ENCODE results near the gene SNX33.

SNX33 gene

GRCh38 chr15:75659141-75659771 lies 11.5 kb downstream of the SNX33 start:
- TF ChIP-seq RAD21 (IDR thresholded peaks at IDR 0.05; ENCODE audit: low read depth) (no peak), FOXM1 (IDR thresholded peaks at IDR 0.05; ENCODE audit: borderline replicate concordance, low read depth) (no peak), ZBTB7A (IDR thresholded peaks at IDR 0.05; ENCODE audit: low read depth) (no peak), REST (IDR thresholded peaks at IDR 0.05; ENCODE audit: low read depth) (no peak), NFIC (IDR thresholded peaks at IDR 0.05) (no peak), TCF12 (IDR thresholded peaks at IDR 0.05; ENCODE audit: low read depth) (no peak), TEAD4 (IDR thresholded peaks at IDR 0.05) (no peak), EP300 (IDR thresholded peaks at IDR 0.05; ENCODE audit: borderline replicate concordance) (no peak), YY1 (IDR thresholded peaks at IDR 0.05; ENCODE audit: low read depth) (no peak), CREB1 (IDR thresholded peaks at IDR 0.05; ENCODE audit: low read depth) (no peak)

- TF ChIP-seq NFIC (IDR thresholded peaks at IDR 0.05) (no peak), YY1 (IDR thresholded peaks at IDR 0.05; ENCODE audit: low read depth) (no peak), EP300 (IDR thresholded peaks at IDR 0.05; ENCODE audit: borderline replicate concordance) (no peak), TCF12 (IDR thresholded peaks at IDR 0.05; ENCODE audit: low read depth) (no peak), RAD21 (IDR thresholded peaks at IDR 0.05; ENCODE audit: low read depth) (no peak), CEBPB (IDR thresholded peaks at IDR 0.05) (no peak), CREB1 (IDR thresholded peaks at IDR 0.05; ENCODE audit: low read depth) (no peak), USF1 (IDR thresholded peaks at IDR 0.05) (no peak)
Observed at GRCh38 chr15:75659928-75660645, 12.4 kb downstream of the SNX33 start.

GRCh38 chr15:75661100-75661755 lies 13.5 kb downstream of the SNX33 start:
- TF ChIP-seq FOXM1 (IDR thresholded peaks at IDR 0.05; ENCODE audit: borderline replicate concordance, low read depth) = no peak
- peak; percentile 77 for TF ChIP-seq MAX (IDR thresholded peaks at IDR 0.05)
- TF ChIP-seq TAF1 (IDR thresholded peaks at IDR 0.05; ENCODE audit: low read depth) = peak; percentile 60; the same call in 1 of the 2 replicates
- no peak for TF ChIP-seq EGR1 (IDR thresholded peaks at IDR 0.05)
- TF ChIP-seq USF1 (IDR thresholded peaks at IDR 0.05) = no peak
- TF ChIP-seq RAD21 (IDR thresholded peaks at IDR 0.05; ENCODE audit: low read depth) = no peak; the same call in 1 of the 2 replicates
- TF ChIP-seq TEAD4 (IDR thresholded peaks at IDR 0.05) = peak; percentile 80
- peak; percentile 6; the same call in 1 of the 2 replicates for TF ChIP-seq YY1 (IDR thresholded peaks at IDR 0.05; ENCODE audit: low read depth)

- TF ChIP-seq REST (IDR thresholded peaks at IDR 0.05; ENCODE audit: low read depth) (no peak), RAD21 (IDR thresholded peaks at IDR 0.05; ENCODE audit: low read depth) (no peak), TAF1 (IDR thresholded peaks at IDR 0.05; ENCODE audit: low read depth) (no peak), TCF12 (IDR thresholded peaks at IDR 0.05; ENCODE audit: low read depth) (no peak)
Observed at GRCh38 chr15:75661756-75662140, 14.0 kb downstream of the SNX33 start.

GRCh38 chr15:75662823-75663519 lies 15.3 kb downstream of the SNX33 start:
- no peak for TF ChIP-seq CEBPB (IDR thresholded peaks at IDR 0.05)
- TF ChIP-seq REST (IDR thresholded peaks at IDR 0.05; ENCODE audit: low read depth) = no peak
- no peak for TF ChIP-seq MAX (IDR thresholded peaks at IDR 0.05)
- no peak for TF ChIP-seq EP300 (IDR thresholded peaks at IDR 0.05; ENCODE audit: borderline replicate concordance)
- no peak for TF ChIP-seq RAD21 (IDR thresholded peaks at IDR 0.05; ENCODE audit: low read depth)
- no peak for TF ChIP-seq CREB1 (IDR thresholded peaks at IDR 0.05; ENCODE audit: low read depth)
- no peak for TF ChIP-seq NFIC (IDR thresholded peaks at IDR 0.05)
- TF ChIP-seq TEAD4 (IDR thresholded peaks at IDR 0.05) = no peak
- TF ChIP-seq EGR1 (IDR thresholded peaks at IDR 0.05) = no peak
- TF ChIP-seq YY1 (IDR thresholded peaks at IDR 0.05; ENCODE audit: low read depth) = no peak
- TF ChIP-seq TAF1 (IDR thresholded peaks at IDR 0.05; ENCODE audit: low read depth) = no peak
- TF ChIP-seq USF1 (IDR thresholded peaks at IDR 0.05) = no peak

Data from Ishikawa (cell line).